GM18861 (cell line): ENCODE results near the gene FOXO3.

Experiments used
- ATAC-seq: cut with Tn5 transposase; IDR thresholded peaks from one replicate; pipeline ENCODE4 v1.9.1; 2021; ENCODE audit not compliant: unreplicated experiment

FOXO3 gene

DNA sequence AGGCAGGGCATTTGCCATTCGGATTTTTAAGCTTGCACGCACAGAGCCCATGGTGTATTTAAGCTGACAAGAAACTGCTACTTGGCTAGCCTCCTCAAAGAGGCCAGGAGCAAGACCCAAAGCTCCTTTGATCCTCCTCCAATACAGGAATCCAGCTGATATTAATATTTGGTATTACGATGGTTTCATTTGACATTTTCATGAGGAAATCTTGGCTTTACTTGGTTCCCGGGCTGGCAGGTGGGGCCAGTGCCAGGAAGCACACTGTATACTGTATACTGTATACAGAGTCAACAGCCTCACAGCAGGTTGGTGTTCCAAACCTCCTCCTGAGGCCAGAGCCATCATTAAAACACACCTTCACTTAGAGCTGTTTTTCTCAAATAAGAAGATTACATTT, 149.3 kb downstream of the FOXO3 start:
- no peak for ATAC-seq

GRCh38 chr6:108710551-108710950, 149.8 kb downstream of the FOXO3 start:
- ATAC-seq = no peak

DNA sequence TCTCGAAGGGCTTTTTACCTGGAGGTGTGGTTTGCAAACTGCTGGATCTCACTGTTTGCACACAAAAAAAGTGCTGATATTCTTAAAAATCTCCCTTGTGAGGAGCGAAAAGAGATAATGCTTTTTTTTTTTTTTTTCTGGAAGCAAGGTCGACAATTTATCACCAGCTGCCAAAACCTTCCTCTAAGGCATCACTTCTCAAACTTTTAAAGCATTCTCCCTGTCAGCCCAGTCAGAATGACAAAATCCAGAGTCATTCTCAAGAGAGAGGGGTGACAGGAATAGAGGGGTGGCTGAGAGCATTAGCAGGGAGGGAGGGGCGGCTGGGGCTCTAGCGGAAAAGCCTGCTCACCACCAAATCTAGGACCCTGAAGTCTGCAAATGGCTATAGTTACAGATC, 150.4 kb downstream of the FOXO3 start:
- ATAC-seq = no peak

DNA sequence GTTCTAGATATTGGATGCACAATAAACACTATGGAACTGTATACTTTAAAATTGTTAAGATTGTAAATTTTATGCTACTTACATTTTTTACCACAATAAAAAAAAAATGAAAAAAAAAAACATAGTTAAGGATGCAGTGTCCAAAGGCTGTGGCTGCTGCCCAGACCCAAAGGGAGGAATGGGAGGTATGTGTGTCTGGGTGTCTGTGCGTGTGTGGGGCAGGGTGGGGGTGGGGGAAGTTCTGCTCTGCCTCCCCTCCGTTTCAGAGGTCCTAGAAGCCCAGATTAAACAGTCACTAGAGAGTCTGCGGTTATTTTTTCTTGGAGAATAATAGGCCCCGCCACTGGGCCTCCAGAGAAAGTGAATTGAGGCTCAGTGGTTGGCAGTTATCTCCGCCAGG, 151.1 kb downstream of the FOXO3 start:
- no peak for ATAC-seq

- ATAC-seq = no peak
Measured at GRCh38 chr6:108712946-108713345, 152.2 kb downstream of the FOXO3 start.

DNA sequence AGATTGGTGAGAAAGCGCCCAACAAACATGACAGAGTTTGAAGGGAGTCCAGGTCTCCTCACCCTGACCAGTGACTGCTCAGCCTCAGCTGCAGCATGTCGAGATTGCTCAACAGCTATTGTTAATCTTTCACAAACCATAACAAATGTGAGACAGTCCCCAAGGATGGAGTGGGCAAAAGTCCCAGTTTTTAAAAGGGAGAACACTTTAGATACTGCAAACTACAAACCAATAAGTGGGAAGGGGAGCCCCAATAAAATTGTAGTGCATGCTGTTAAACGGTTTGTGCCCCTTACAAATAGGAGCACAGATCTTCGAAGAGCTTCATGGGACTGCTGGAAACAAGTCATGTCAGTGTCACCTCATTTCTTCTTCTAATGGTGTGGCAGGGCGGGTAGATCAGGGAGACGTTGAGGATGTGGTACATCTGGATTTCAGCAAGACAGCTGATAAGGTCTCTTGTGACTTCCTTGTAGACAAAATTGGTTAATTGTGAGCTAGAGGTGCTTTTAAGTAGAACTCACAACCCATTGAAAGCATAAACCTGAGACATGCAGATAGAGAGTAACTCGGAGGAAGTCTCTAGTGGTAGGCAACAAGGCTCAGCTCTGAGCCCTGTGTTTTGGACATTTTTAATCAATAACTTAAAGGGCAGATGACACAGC, 153.5 kb downstream of the FOXO3 start:
- no peak for ATAC-seq

GRCh38 chr6:108714766-108715414, 154.2 kb downstream of the FOXO3 start:
- ATAC-seq = no peak

DNA sequence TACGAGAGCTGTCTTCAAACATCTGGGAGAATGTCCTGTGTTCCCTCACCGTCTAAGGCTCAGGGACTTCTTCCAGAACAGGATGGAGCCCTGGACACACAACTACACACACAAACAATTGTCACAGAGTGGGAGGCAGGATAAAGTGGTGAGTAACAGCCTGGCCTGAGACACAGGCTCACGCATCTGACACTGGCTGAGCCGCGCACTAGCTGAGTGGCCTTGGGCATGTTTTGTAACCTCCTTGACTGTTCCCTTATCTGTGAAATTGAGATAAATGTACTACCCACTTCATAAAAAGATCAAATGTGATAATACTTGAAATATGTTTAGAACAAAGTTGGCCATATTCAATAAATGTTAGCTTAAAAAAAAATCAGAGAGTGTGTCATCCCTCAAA, 155.1 kb downstream of the FOXO3 start:
- no peak for ATAC-seq

GRCh38 chr6:108716801-108717791, 156.4 kb downstream of the FOXO3 start:
- ATAC-seq = no peak

DNA sequence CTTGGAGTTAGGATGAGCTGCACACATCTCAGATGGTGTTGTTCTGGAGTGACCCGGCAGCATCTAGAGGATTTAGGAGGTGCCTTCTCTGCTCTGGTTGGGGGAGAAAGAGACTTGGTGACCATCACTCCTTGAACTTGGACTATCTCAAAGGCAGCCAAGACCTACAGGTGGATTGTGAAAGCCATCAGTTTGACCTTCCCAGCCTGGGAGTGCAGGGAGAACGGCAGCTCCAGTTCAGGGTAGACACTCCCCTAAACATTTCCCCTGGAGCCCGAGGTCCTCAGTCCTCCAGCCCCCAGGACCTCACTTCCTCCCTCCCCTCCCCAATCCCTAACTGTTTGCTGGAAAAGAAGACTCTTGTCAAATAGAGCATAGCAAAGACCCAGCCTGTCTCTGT, 158.8 kb downstream of the FOXO3 start:
- ATAC-seq = no peak

- ATAC-seq = no peak
Measured at GRCh38 chr6:108720827-108721226, 160.1 kb downstream of the FOXO3 start.

GRCh38 chr6:108721286-108721685, 160.6 kb downstream of the FOXO3 start:
- no peak for ATAC-seq

DNA sequence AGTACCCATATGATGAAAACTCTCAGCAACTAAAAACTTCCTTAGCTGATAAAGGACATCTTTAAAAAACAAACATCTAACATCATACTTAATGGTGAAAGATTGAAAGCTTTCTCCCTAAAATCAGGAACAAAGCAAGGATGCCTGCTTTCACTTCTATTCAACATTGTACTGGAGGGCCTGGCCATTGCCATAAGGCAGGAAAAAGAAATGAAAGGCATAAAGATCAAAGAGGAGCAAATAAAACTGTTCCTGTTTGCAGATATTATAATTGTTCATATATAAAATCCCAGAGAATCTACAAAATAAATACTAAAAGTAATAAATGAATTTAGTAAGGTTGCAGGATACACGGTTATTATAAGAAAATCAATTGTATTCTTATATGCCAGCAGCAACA, 162.9 kb downstream of the FOXO3 start:
- ATAC-seq = no peak

GRCh38 chr6:108726726-108727339, 166.1 kb downstream of the FOXO3 start:
- no peak for ATAC-seq

DNA sequence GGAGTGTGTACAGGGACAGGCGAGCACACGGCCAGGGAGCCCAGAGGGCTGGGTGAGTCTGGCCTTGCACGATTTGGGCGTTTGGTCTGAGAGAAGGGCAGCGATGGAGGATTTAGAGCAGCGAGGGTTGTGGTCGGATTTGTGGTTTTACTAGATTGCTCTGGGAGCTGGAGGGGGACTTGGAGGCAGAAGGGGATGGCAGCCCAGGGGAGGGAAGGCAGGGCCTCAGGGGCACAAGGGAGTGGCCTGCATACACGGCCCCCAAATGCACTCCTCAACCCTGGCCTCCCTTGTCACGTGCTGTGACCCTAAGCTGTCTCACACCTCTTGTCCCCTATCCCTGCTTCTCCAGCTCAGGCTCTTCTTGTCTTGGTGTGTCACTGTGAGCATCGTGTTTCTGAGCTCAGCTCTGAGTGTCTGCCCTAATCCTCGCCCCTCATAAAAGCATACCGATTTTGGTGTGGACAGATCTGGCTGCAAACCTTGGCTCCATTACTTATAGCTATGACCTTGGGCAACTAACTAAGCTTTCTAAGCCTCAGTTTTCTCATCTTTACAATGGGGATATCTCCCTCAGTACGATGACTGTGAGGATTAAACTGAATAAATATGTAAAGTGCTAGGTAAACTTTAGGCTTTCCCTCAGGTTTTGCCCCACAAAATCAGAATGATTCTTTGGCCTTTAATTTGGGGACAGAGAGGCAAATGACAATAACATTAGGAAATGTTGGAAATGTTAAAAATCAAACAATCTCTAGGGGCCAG, 167.4 kb downstream of the FOXO3 start:
- no peak for ATAC-seq

DNA sequence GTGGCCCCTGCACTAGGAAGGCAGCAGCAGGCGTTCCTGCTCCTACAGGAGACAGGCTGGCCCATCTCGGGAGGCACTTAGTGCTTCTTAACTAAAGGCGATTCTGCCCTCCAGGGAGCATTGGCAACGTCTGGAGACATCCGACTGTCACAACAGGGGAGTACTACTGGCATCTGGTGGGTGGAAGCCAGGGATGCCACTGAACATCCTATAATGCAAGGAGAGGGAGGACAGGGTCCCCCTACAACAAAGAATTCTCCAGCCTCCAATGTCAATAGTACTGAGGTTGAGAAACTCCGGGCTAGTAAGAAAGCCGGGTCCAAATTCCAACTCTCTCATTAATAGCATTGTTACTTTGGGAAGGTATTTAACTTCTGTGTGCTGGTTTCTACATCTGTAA, 168.1 kb downstream of the FOXO3 start:
- ATAC-seq = no peak

DNA sequence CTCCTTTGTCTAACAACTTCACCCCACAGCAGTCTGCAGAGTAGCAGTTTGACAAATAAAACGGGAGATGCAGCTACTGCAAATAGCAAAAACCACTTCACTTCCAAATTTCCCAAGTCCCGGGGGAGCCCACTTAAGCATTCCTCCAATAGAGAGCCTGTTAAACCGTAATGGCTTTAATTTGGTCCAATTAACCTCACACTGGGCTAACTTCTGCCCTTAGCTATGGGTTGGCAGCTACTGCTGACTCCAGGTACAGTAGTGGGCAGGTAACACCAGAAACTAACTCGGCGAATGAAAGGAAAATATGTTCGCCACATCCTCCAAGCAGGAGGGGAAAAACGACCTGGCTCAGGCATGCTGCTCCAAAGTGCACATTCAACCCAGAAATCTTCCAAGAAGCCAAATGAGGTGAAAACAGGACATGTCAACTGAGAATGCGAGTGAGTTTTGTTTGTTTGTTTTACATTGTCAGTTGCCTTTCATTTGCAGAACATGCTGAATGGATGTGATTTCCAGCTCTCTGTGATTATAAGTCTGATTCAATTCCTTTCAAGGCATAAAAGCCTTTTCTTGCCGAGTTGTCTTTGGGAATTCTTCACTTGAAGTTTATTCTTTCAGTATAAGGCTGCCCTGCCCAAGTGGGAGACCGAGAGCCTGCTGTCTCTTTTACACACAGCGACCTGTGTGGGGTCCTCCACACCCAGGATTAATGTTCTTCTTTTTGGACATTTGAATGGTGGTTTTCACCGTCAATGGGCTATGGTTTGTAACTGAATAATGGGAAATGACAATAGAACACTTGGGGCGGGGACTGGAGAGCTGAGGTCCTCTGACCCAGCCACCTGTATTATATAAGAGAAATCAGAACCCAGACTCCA, 170.2 kb downstream of the FOXO3 start:
- no peak for ATAC-seq

GRCh38 chr6:108732091-108732870, 171.6 kb downstream of the FOXO3 start:
- ATAC-seq = no peak

GRCh38 chr6:108733051-108733450, 172.3 kb downstream of the FOXO3 start:
- ATAC-seq = no peak
